Activated gamma-delta T cell treated with anti-CD3 and anti-CD28 coated beads, Interleukin-2, amount 50 U/mL, for 16 hours (primary cell): ENCODE data around the gene HSF4.
A peak's percentile ranks its signal among the peaks of the same experiment; 100 is the strongest.

Experiments used
- DNase-seq: peaks from one replicate; pipeline ENCODE4 v3.0.0-alpha.2; 2020; ENCODE audit warnings: low read depth

The HSF4 gene

GRCh38 chr16:67166598-67167168, 2.1 kb downstream of the HSF4 start:
- DNase-seq = no peak

- no peak for DNase-seq
Observed at GRCh38 chr16:67167588-67167987, 3.0 kb downstream of the HSF4 start.

- DNase-seq = no peak
Observed at GRCh38 chr16:67169011-67169451, 4.5 kb downstream of the HSF4 start.

GRCh38 chr16:67169642-67170167, 5.2 kb downstream of the HSF4 start:
- no peak for DNase-seq

GRCh38 chr16:67170168-67170948, 5.8 kb downstream of the HSF4 start, which contains the start of gene NOL3:
Gene NOL3 (plus strand): TSS chr16:67170538.
- DNase-seq = no peak

GRCh38 chr16:67170949-67171649, 6.6 kb downstream of the HSF4 start:
- no peak for DNase-seq

GRCh38 chr16:67173323-67173722, 8.8 kb downstream of the HSF4 start:
- no peak for DNase-seq

- DNase-seq = no peak
Observed at GRCh38 chr16:67173808-67174705, 9.5 kb downstream of the HSF4 start.

- DNase-seq = no peak
Observed at GRCh38 chr16:67174706-67175231, 10.2 kb downstream of the HSF4 start.

GRCh38 chr16:67176662-67177061, 12.1 kb downstream of the HSF4 start:
- no peak for DNase-seq

GRCh38 chr16:67177743-67178699, 13.5 kb downstream of the HSF4 start:
- DNase-seq = no peak

- no peak for DNase-seq
Observed at GRCh38 chr16:67179421-67180080, 15.0 kb downstream of the HSF4 start.

- no peak for DNase-seq
Observed at GRCh38 chr16:67180166-67180565, 15.6 kb downstream of the HSF4 start.

GRCh38 chr16:67181346-67181745, 16.8 kb downstream of the HSF4 start:
- DNase-seq = no peak

- no peak for DNase-seq
Observed at GRCh38 chr16:67182288-67182687, 17.7 kb downstream of the HSF4 start.

- DNase-seq = no peak
Observed at GRCh38 chr16:67183284-67183626, 18.7 kb downstream of the HSF4 start.

GRCh38 chr16:67183627-67184452, 19.3 kb downstream of the HSF4 start, which contains the start of gene MATCAP1:
Gene MATCAP1 (minus strand): TSS chr16:67183963. CDS start chr16:67180610, 3,353 bp downstream.
- DNase-seq = peak; percentile 88

- no peak for DNase-seq
Observed at GRCh38 chr16:67184453-67184994, 20.0 kb downstream of the HSF4 start.
